Eye (tissue), 1 donor: ENCODE results near the gene SPTB.

Experiments
- DNase-seq: peaks from one replicate; pipeline ENCODE4 v3.0.0-alpha.2; 2015

Gene SPTB

GRCh38 chr14:64786296-64787149 lies 93.2 kb downstream of the SPTB start:
- no peak for DNase-seq

- no peak for DNase-seq
These were observed 95.7 kb downstream of the SPTB start for GRCh38 chr14:64784006-64784405.

DNA sequence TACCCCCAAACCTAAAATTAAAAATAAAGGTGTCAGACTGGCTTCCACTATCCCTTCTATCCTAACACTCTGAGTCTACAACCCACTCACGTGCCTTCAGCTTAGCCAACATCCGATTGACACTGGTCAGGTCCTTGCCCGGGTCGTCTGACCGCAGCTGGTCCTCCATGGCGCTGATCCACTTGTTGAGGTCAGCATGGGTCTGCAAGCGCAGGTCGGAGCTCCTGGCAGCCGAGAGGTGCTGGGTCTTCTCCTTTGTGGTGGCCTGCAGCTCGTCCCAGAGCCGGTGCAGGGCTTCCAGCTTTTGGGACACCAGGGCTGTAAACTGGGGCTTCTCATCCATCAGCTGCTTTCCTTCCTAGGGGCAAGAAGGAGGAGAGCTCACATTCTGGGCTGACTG lies 97.5 kb downstream of the SPTB start:
- DNase-seq = no peak

DNA sequence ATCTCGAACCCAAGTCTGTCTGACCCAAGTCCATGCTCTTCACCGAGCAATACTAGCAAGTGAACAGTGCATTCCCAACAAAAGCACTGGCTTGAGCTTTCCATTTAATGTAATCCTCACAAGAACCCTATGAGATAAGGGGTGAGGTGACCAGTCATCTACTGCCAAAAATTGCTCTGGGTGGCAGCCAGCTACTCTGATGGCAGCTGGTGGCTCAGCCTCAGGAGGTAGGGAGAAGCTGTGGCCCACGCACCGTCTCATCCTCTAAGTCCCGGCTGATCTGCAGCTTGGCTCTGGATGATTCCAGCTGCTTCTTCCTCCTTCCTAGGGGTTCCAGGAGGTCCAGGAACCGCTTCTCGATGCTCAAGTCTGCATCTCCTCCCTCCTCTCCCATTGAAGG lies 100.2 kb downstream of the SPTB start:
- no peak for DNase-seq

DNA sequence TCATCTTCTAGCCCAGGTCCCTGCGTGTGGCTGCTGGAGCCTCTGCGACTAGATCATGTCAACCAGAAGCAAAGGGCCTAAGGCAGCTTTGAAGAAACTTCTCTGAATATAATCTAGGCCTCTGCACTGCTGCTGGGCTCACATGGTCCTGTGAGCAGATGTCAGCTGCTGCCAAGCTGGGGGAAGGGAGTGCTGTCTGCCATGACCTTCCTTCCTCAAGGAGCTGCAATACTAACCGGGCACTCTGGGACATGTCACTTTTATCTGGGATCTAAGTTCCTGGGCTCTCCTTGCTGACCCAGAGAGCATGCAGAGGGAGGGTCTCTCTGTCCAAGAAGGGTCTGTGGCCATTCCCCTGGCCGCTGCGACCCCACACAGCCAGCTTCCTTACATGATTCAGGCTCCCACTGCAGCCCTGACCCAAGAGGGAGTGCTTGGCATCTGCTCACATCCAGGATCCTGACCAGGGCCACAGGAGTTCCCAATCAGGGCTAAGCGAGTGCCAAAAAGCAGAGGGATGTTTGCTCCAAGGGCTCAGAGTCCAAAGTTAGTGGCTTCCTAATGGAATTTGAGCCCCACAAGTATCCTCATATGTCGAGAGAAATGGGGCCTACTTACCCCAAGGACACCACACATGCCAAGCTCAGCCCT lies 101.5 kb downstream of the SPTB start:
- peak; percentile 48 for DNase-seq

GRCh38 chr14:64777461-64777860 lies 102.2 kb downstream of the SPTB start:
- DNase-seq = no peak

DNA sequence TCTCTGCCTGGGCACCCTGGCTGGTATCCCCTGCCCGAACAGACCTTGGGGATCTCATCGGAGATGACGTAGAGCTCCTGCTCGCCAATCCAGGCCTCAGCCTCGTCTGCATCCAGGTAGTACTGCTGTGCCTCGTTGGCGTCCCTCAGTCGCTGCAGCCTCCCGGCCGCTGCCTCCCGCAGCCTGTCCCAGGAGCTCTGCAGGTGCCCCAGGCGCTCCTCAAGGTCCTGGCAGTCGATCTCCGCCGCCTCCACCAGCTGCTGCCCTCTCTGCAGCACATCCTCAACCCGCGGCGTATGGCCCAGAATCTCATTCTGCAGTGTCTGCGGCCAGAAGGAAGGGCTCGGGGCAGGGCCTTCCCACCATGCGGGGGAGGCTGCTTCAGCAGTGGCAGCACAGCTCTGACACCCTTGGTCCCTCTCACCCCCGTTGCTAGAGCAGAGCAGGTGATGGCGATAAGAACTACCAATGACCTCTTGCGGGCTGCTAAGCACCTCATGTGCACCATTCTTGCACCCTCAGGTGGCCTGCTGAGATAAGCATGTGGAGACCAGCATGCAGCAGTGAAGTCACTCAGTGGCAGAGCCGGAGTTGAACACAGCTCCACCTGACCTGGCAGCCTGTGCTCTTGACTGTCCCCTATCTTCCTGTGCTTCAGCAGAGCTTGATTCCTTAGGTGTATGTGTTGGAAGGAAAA lies 104.5 kb downstream of the SPTB start:
- no peak for DNase-seq

DNA sequence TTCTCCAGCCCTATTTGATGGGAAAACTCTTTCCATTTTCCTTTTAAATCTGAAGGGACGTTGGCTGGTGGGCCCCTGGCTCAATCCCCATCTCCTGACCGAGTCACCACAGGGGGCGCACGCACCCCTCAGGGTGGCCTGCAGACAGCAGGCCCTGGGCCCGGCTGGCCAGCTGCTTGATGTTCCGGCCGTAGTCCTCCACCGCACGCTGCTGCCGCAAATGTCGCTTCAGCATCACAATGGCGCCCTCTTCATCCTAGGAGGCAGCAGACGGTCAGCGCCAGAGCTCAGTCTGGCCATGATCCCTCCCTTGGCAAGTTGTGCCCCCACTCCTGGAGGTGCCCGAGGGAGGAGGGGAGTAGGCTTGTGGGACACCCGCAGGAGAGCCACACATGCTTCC lies 105.4 kb downstream of the SPTB start:
- DNase-seq = no peak

- no peak for DNase-seq
These were observed 106.1 kb downstream of the SPTB start for GRCh38 chr14:64773577-64773976.

DNA sequence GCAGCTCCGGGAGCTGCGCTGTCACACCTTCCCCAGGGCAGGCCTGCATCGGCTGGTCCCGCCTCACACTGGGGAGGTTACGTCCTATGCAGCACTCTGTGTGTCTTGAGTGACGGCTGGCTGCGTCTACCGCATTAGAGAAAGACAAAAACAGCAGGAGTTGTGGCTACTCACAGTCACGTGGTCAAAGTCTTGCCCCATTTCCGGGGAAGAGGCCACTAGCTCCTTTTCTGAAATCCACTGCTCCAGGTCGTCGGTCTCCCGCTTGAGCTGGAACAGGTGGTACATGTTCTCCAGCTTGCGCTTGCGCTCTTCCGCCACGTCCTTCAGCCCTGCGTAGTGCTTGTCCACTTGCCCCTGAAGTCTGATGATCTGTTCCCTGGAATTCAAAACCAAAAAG lies 106.7 kb downstream of the SPTB start:
- no peak for DNase-seq

GRCh38 chr14:64772397-64772950 lies 107.2 kb downstream of the SPTB start:
- DNase-seq = no peak

- DNase-seq = no peak
These were observed 108.5 kb downstream of the SPTB start for GRCh38 chr14:64771161-64771560.

GRCh38 chr14:64770751-64771150 lies 109.0 kb downstream of the SPTB start:
- DNase-seq = no peak

DNA sequence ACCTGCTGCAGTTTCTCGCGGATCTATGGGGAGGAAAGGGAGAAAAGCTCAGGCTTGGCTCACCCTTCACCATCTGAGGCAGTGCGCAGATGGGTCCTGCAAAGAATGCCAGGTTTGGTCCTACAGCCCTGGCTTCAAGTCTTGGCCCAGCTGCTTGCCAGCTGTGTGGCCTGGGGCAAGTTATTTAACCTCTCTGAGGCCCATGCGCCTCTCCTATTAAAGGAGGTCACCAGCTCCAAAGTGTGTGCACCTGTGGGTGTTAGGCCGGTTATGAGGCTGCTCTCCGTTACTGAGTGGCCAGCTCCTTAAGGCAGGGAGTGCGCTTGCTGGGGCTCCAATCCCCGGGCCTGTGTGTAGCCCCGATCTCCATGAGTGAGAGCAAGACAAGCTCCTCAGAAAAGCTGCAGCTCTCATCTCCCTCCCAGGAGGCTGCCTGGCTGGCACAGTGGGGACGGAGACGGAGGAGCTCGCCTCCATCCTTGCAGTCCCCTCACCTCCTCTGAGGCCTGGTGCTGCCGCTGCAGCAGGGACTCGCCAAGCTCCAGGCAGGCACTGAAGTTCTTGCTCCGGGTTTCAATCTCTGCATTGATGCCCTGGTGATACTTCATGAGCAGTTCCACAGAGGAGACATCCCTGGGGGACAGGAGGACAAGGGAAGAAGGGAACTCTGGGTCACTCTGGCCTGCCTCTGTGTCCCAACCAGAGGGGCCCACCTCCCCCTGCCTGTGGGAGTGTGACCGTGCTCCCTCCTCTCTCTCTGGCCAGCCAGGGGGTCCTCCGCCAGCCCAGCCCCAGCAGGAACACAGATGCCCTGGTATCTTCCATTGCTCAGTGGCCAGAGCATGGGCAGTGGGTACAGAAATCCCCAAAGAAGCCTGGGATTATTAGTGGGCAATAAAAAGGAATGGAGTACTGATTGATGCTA lies 110.3 kb downstream of the SPTB start:
- DNase-seq = no peak

DNA sequence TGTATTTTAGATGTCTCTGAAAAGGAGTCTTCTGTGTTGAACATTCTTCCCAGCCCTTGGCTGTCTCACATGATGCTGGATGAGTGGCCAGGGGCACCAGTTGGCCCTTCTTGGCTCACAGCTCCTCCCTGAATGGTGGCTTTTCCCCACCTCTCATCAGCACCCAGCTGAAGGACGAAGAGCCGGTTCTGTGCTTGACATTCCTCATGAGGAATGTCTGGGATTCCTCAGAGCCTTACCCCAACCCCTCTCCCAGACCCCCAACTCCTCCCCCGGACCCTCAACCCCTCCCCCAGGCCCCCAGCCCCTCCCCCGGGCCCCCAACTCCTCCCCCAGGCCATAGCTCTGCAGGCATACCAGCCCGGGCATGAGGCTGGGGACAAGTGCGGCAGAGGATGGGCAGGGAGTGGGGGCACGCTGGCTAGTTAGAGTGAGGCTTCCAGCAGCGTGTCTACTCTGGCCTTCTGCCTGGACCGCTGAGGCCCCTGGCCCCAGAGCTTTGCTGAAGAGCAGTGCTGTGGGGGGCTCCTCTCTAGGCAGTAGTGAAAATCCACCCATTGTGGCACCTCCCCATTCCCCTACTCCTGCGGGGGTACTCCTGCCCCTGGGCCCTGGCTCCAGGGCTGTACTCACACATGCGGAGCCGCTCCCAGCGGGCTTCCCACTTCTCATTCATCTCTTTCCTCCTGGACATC lies 111.2 kb downstream of the SPTB start:
- DNase-seq = no peak

- no peak for DNase-seq
These were observed 112.3 kb downstream of the SPTB start for GRCh38 chr14:64767215-64767964.

- DNase-seq = no peak
These were observed 113.1 kb downstream of the SPTB start for GRCh38 chr14:64766430-64767151.

- no peak for DNase-seq
These were observed 113.9 kb downstream of the SPTB start for GRCh38 chr14:64765740-64766302.

DNA sequence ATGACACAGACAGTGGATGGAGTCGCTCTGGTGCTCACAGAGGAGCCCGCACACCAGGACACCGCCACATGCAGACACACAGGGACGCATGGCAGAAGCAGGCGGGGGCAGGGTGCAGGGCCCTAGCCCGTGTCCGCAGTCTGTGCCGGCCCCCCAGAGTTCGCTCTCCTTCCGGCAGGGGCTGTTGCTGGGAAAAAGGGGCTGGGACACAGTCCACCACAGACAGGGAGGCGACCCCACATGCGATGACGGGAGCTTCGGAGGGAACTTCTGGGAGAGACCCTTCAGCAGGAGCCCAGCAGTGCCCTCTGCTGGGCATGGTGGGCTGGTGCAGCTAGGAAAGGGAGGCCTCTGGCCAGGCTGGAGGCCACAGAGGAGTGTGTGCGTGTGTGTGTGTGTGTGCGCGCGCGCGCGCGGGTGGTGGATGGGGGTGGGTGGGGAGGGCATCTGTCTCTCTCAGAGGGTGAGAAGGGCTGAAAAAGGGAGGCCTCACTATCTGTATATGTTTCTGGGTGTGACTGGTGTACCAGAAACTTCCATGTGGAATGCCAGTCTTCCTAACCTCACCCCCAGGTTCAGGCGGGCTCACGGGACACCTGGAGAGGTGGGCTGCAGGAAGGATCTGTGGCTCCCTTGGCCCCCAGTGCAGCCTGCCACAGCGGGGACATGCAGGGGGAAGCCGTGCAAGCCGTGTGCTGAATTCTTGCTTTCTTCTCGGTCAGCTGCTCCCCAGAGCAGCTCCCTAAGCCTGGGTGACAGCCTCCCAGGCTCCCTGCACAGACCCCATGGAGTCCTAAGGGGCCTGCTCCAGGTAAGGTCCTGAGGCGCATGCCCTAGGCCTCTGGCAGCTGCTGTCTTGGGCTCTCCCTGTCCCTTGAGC lies 114.8 kb downstream of the SPTB start:
- peak; percentile 95 for DNase-seq
